ENCODE results near the gene RAB4A. TPM values are rescaled to one million over a fixed set of nuclear protein-coding genes. Genes with fewer than 3 reads are reported as not detected.
A peak's percentile ranks its signal among the peaks of the same experiment; 100 is the strongest.

Gene RAB4A
- total RNA-seq, 1 experiment from 2014 or later: 66.7 TPM

DNA sequence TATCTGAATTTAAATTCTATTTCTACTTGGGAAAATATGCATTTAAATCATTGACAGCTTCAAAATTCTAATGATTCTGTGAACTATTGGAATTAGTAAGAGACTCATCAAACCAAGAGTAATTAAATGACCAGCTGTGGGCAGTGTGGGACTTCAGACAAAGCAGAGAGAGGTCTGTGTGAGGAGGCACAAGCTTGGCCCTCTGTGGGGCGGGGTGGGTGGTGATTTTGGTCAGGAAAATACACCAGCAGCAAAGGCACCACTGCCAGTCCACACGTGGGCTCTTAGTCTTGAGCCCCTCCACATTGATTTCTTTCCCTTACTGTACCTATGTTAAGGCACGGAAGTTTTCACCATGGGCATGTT, 39.2 kb upstream of the RAB4A start:
- Histone ChIP-seq H3T11ph (ENCODE audit: low read length) (no peak overlapping the region), H2BK120ac (ENCODE audit: low read depth, low read length, poor library complexity, severe bottlenecking) (no peak overlapping the region), H2AFZ (ENCODE audit: low read length) (no peak overlapping the region), H3K56ac (ENCODE audit: insufficient read length, low read depth, low read length) (no peak overlapping the region), H2BK12ac (ENCODE audit: insufficient read length, low read depth, low read length) (no peak overlapping the region), H2BK20ac (ENCODE audit: low read depth, low read length, poor library complexity, severe bottlenecking) (no peak overlapping the region), H3K79me1 (ENCODE audit: insufficient read depth, low read depth, low read length, poor library complexity, severe bottlenecking) (no peaks in the 10 kb centered on the region), H3K18ac (ENCODE audit: insufficient read length, low read depth, low read length) (no peak overlapping the region), H2BK5ac (ENCODE audit: insufficient read length, low read length) (no peak overlapping the region), H3K27me3 (ENCODE audit: insufficient read depth, low read length) (no peaks in the 10 kb centered on the region), H3K9ac (ENCODE audit: extremely low read depth, insufficient read length, low read length) (no peak overlapping the region), H3K4ac (ENCODE audit: low read depth, low read length) (no peak overlapping the region), H4K5ac (ENCODE audit: insufficient read length, low read depth, low read length) (no peak overlapping the region), H2AK5ac (ENCODE audit: insufficient read length, low read length) (no peak overlapping the region), H3K79me2 (ENCODE audit: insufficient read depth, low read length) (no peaks in the 10 kb centered on the region), H4K20me1 (ENCODE audit: control insufficient read depth, insufficient read depth, insufficient read length) (no peaks in the 10 kb centered on the region), H3K23me2 (ENCODE audit: insufficient read length, low read depth, low read length, poor library complexity, severe bottlenecking) (no peaks in the 10 kb centered on the region), H3K14ac (ENCODE audit: insufficient read depth, low read length) (no peak overlapping the region), H4K8ac (replicated peaks; ENCODE audit: insufficient read length, low read depth, low read length) (no peak overlapping the region), H3K27ac (ENCODE audit: insufficient read length, low read depth, low read length) (no peak overlapping the region), H2BK15ac (ENCODE audit: low read depth, low read length) (no peak overlapping the region), H3K23ac (ENCODE audit: insufficient read length, low read depth, low read length) (no peak overlapping the region), H4K91ac (ENCODE audit: insufficient read length, low read depth, low read length) (no peak overlapping the region), H3K9me3 (ENCODE audit: control insufficient read depth, low read depth, low read length) (no peaks in the 10 kb centered on the region), H3K4me2 (ENCODE audit: insufficient read depth, insufficient read length, low read length) (no peak overlapping the region), H3K4me1 (ENCODE audit: insufficient read depth, low read length) (peaks cover 32% of the 10 kb centered on the region)
- Mint-ChIP-seq H3K4me3 (no peak overlapping the region; a peak in 1 of 5 replicates), H3K36me3 (ENCODE audit: insufficient read depth in 1 of 3, low read depth in 3 of 3) (peaks cover 0 to 2% (median 0%) of the 10 kb centered on the region in 3 experiments; a peak in 2 of 7 replicates), H3K9me3 (no peaks in the 10 kb centered on the region; a peak in 2 of 5 replicates), H3K4me1 (peaks cover 65 to 70% of the 10 kb centered on the region in 2 experiments), H3K27me3 (ENCODE audit: low read depth) (no peaks in the 10 kb centered on the region; the same call in 1 of the 2 replicates), H3K27ac (peak overlapping the region in 2 of 3 experiments; percentile 91 to 98; a peak in 4 of 7 replicates)
- no CpG with 5 or more reads among the region's 3 CpGs for WGBS (ENCODE audit: extremely low coverage, insufficient read length, low lambda C conversion rate)
- DNase-seq: no peak
- TF ChIP-seq, protein P1, sequence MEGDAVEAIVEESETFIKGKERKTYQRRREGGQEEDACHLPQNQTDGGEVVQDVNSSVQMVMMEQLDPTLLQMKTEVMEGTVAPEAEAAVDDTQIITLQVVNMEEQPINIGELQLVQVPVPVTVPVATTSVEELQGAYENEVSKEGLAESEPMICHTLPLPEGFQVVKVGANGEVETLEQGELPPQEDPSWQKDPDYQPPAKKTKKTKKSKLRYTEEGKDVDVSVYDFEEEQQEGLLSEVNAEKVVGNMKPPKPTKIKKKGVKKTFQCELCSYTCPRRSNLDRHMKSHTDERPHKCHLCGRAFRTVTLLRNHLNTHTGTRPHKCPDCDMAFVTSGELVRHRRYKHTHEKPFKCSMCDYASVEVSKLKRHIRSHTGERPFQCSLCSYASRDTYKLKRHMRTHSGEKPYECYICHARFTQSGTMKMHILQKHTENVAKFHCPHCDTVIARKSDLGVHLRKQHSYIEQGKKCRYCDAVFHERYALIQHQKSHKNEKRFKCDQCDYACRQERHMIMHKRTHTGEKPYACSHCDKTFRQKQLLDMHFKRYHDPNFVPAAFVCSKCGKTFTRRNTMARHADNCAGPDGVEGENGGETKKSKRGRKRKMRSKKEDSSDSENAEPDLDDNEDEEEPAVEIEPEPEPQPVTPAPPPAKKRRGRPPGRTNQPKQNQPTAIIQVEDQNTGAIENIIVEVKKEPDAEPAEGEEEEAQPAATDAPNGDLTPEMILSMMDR (conservative IDR thresholded peaks at IDR 0.05): peak; percentile 23; the same call in 2 of the 3 replicates
